ENCODE results near the gene DTD1.
A peak's percentile ranks its signal among the peaks of the same experiment; 100 is the strongest.
"Not testable (repeated sequence)": the region's sequence is repeated elsewhere in the genome, so short reads cannot be mapped to it uniquely, and the experiment has no call there.

The DTD1 gene

DNA sequence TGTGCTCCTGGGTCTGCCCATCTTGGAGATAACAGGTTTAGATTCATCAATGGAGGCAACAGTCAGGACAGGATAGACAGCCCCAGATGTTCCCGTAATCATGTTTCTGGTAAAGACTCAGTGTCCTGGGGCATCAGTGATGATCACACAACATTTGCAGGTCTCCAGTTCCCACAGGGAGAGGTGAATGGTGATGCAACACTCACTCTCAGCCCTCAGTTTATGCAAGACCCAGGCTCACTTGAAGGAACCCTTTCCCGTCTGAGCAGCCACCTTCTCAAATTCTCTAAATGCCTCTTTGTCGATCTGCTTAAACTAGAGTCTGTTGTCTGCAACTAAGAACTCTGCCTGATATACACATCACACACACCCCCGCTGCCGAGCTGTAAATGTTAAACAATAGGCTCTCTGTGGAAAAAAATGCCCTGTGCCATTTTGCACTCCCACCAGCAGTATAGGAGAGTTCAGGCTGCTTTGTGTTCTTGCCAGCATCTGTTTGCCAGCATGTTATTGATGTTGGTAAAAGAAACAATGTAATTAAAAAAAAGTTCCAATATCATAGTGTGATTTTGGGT, 195.6 kb downstream of the DTD1 start:
- TF ChIP-seq, protein P1, sequence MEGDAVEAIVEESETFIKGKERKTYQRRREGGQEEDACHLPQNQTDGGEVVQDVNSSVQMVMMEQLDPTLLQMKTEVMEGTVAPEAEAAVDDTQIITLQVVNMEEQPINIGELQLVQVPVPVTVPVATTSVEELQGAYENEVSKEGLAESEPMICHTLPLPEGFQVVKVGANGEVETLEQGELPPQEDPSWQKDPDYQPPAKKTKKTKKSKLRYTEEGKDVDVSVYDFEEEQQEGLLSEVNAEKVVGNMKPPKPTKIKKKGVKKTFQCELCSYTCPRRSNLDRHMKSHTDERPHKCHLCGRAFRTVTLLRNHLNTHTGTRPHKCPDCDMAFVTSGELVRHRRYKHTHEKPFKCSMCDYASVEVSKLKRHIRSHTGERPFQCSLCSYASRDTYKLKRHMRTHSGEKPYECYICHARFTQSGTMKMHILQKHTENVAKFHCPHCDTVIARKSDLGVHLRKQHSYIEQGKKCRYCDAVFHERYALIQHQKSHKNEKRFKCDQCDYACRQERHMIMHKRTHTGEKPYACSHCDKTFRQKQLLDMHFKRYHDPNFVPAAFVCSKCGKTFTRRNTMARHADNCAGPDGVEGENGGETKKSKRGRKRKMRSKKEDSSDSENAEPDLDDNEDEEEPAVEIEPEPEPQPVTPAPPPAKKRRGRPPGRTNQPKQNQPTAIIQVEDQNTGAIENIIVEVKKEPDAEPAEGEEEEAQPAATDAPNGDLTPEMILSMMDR (IDR thresholded peaks at IDR 0.05; ENCODE audit: borderline replicate concordance, insufficient read depth, low read depth, low read length): no peak
- no peak overlapping the region for H3K4me3 ChIP-seq (ENCODE audit: low read depth, low read length)

DNA sequence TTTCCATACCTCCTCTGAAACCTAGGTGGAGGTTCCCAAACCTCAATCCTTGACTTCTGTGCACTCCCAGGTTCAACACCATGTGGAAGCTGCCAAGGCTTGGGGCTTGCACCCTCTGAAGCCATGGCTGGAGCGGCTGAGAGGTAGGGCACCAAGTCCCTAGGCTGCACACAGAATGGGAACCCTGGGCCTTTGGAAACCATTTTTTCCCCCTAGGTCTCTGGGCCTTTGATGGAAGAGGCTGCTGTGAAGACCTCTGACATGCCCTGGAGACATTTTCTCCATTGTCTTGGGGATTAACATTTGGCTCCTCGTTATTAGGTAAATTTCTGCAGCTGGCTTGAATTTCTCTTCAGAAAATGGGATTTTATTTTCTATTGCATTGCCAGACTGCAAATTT, 199.2 kb downstream of the DTD1 start:
- not testable (repeated sequence) for H3K4me3 ChIP-seq (ENCODE audit: low read depth, low read length)

DNA sequence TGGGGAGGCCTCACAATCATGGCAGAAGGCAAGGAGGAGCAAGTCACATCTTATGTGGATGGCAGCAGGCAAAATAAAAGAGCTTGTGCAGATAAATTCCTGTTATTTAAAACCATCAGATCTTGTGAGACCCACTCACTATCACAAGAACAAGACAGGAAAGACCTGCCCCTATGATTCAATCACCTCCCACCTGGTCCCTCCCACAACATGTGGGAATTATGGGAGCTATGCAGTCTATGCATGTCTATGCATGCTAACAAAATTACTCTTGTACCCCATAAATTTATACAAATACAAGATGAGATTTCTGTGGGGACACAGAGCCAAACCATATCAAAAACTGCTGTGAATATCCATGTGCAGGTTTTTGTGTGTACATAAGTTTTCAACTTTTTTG, 200.2 kb downstream of the DTD1 start:
- TF ChIP-seq, protein P1 (IDR thresholded peaks at IDR 0.05; ENCODE audit: borderline replicate concordance, insufficient read depth, low read depth, low read length): no peak

DNA sequence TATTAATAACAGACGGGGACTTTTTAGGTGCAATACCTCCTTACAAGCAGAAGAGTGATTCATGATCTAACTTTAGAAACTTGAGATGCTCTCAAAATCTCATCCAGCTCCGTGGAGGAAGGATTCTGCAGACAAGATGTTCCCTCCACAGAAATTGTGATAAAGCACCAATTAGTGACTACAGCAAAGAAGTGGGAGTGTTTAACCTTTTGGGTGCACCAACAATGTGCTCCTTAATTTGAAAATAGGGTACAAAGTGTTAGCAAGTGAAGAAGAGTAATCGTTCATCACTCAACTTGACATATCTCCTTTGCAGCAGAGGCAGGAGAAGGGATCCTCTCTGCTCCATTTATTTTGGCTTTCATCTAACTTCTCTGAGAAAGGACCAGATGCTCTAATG, 202.9 kb downstream of the DTD1 start:
- TF ChIP-seq, protein P1 (IDR thresholded peaks at IDR 0.05; ENCODE audit: borderline replicate concordance, insufficient read depth, low read depth, low read length): no peak
- no peak overlapping the region for H3K4me3 ChIP-seq (ENCODE audit: low read depth, low read length)

More for the DNA sequence above, 200.2 kb downstream of the DTD1 start:
- H3K4me3 ChIP-seq (ENCODE audit: low read depth, low read length): no peak overlapping the region

DNA sequence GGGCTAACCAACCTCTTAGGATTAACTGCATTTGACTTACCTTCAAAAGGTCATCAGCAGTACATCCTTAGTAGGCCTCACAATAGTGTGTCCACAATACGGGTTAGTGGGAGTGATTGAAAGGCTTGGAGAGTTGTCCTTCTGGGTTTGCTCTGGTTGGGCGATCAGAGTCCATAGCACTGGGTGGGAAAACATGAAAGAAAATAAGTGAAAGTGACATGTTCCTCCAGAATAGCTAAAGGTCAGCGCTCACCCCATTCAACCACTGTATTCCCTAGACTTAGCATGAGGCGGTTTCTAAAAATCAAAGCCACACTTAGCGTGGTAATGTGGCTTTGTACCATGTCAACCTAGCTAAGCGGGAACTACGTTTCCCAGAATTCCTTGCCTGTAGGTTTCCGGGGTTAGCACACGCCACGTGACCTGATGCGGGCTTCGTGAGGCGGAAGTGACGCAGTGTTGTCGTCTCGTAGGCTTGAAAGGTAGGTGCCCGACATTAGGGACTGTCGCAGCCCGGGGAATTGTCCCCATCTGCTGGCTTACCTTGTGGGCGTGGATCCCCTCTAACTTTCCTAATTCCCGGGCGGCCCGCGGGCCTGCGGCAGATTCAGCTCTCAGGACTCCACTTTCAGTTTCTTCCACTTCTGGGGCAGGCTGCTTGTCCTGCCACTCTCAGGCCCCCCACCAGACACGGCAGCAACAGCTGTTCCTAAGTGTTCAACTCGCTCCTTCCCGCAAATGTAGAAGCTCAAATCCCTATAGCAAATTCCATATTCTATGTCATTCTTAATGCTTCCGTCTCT, 206.0 kb downstream of the DTD1 start:
- TF ChIP-seq, protein P1 (IDR thresholded peaks at IDR 0.05; ENCODE audit: borderline replicate concordance, insufficient read depth, low read depth, low read length): no peak
- peak overlapping the region; percentile 49 for H3K4me3 ChIP-seq (ENCODE audit: low read depth, low read length)

DNA sequence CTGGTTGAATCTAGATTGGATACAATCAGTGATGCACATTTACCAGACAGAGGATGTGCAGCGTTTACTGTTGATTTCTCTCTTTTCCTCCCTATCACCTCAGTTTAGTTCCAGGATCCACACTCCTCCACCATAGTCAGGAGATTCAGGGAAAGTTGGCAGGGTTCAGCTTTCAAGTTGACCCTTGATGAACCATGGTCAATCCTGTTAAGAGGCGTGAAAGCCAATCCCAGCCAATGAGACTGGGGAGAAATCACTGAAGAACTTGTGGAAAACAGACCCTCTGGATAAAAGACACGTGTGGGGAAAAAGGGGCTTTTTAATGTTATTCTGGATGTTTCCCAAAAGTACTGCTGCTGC, 206.6 kb downstream of the DTD1 start:
- peak overlapping the region; percentile 49 for H3K4me3 ChIP-seq (ENCODE audit: low read depth, low read length)
- TF ChIP-seq, protein P1 (IDR thresholded peaks at IDR 0.05; ENCODE audit: borderline replicate concordance, insufficient read depth, low read depth, low read length): no peak

DNA sequence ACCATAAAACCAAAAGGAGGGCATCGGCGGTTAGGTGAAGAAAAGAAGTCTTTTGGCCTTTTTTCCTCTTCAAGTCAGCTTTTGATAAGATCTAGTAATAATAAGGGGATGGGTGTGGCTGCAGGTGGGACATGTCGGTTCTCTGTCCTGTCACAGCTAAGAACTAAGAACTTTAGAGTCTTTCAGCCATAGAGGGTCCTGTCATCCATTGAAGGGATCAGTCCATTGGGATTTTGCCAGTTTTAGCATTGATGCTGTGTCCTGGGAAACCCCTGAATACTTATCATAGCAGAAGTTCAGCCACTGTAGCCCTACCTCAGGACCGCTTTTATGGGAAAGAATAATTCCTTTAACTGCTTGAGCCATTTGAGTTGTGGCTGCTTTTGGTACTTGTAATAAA, 207.5 kb downstream of the DTD1 start:
- TF ChIP-seq, protein P1 (IDR thresholded peaks at IDR 0.05; ENCODE audit: borderline replicate concordance, insufficient read depth, low read depth, low read length): no peak
- H3K4me3 ChIP-seq (ENCODE audit: low read depth, low read length): no peak overlapping the region

Measured in GM12875 (cell line).